Type B pancreatic cell (in vitro differentiated cells): Measurements from ENCODE around the gene UNC45A. TPM values are rescaled to one million over a fixed set of nuclear protein-coding genes. Genes with fewer than 3 reads are reported as not detected.

Experiments
- DNase-seq: peaks from one replicate; pipeline ENCODE4 v3.0.0; 2021; ENCODE audit warnings: mixed read lengths; ENCODE audit not compliant: unreplicated experiment; ENCODE audit errors: extremely low spot score
- H3K27ac Mint-ChIP-seq: 2 replicates; pipeline ENCODE4 v1.8.0; 2021; ENCODE audit warnings: mild to moderate bottlenecking, mixed read lengths
- H3K27me3 Mint-ChIP-seq: 2 replicates; pipeline ENCODE4 v1.8.0; 2021; ENCODE audit warnings: mixed read lengths
- H3K36me3 Mint-ChIP-seq: 2 replicates; pipeline ENCODE4 v1.8.0; 2021; ENCODE audit warnings: mixed read lengths
- H3K4me1 Mint-ChIP-seq: one replicate; pipeline ENCODE4 v1.8.0; 2021; ENCODE audit warnings: mixed read lengths; ENCODE audit not compliant: unreplicated experiment
- H3K4me3 Mint-ChIP-seq: 2 replicates; pipeline ENCODE4 v1.8.0; 2021; ENCODE audit warnings: mild to moderate bottlenecking, mixed read lengths
- H3K9me3 Mint-ChIP-seq: 2 replicates; pipeline ENCODE4 v1.8.0; 2021; ENCODE audit warnings: mixed read lengths
- total RNA-seq: library from RNA; stranded (reverse); gene quantifications from 2 replicates; pipeline ENCODE4 v1.2.1, GENCODE V29; 2021; ENCODE audit warnings: low replicate concordance
- TF ChIP-seq, protein P1 (sequence below): fragments of 200-600 bp; sonication (generic); conservative IDR thresholded peaks from 2 replicates; pipeline ENCODE4 v1.5.0; 2021; ENCODE audit warnings: antibody characterized with exemption, mild to moderate bottlenecking

The UNC45A gene
- total RNA-seq, 1 donor from 2014 or later: 78.9 TPM

DNA sequence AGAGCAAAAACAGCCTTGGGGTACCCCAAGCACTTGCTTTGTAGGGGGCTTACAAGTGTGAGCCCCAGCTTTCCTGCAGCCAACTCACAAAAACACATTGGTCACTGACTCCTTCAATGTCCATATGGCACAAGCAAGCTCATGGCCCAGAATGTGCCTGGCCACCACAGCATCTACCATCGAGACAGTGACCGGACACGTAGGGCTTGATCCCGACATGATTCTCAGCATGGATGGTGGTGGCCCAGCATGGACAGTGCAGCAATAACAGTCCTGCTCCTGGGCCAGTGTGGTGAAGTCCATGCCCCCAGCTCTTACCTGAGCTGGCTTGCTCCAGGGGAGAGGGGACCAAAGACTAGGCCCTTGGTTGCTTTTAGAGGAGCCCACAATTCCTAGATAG, 6.0 kb downstream of the UNC45A start:
- Mint-ChIP-seq H3K4me3 (no peak overlapping the region), H3K9me3 (no peaks in the 10 kb centered on the region), H3K27me3 (no peaks in the 10 kb centered on the region), H3K4me1 (peaks cover 10% of the 10 kb centered on the region), H3K36me3 (peaks cover 3% of the 10 kb centered on the region), H3K27ac (no peak overlapping the region)
- no peak for DNase-seq
- TF ChIP-seq, protein P1, sequence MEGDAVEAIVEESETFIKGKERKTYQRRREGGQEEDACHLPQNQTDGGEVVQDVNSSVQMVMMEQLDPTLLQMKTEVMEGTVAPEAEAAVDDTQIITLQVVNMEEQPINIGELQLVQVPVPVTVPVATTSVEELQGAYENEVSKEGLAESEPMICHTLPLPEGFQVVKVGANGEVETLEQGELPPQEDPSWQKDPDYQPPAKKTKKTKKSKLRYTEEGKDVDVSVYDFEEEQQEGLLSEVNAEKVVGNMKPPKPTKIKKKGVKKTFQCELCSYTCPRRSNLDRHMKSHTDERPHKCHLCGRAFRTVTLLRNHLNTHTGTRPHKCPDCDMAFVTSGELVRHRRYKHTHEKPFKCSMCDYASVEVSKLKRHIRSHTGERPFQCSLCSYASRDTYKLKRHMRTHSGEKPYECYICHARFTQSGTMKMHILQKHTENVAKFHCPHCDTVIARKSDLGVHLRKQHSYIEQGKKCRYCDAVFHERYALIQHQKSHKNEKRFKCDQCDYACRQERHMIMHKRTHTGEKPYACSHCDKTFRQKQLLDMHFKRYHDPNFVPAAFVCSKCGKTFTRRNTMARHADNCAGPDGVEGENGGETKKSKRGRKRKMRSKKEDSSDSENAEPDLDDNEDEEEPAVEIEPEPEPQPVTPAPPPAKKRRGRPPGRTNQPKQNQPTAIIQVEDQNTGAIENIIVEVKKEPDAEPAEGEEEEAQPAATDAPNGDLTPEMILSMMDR: no peak

DNA sequence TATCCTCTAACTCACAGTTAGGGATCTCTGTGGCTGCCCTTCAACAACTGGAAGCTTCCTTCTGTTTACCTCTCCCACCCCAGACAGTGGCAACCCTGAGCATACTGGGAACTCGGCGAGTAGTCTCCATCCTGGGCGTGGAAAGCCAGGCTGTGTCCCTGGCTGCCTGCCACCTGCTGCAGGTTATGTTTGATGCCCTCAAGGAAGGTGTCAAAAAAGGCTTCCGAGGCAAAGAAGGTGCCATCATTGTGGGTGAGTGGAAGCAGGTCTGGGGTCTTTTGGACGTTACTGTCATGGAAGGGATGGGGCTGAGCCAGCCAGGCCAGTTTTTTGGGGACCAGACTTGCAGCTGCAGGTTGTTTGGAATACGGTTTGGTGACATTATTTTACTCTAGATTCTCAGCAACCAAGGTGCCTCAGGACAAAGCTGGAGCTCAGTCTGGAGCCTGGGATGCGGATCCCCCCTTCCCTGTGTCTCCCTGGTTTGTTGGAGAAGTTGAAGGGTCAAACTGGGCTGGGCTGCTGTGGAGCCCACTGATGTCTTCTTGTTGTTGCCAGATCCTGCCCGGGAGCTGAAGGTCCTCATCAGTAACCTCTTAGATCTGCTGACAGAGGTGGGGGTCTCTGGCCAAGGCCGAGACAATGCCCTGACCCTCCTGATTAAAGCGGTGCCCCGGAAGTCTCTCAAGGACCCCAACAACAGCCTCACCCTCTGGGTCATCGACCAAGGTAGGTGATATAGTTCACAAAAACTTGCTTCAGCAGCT, 7.5 kb downstream of the UNC45A start:
- H3K36me3 Mint-ChIP-seq: no peaks in the 10 kb centered on the region
- DNase-seq: no peak
- TF ChIP-seq, protein P1: no peak
- no peak overlapping the region for H3K4me3 Mint-ChIP-seq
- H3K9me3 Mint-ChIP-seq: no peaks in the 10 kb centered on the region
- H3K4me1 Mint-ChIP-seq: no peaks in the 10 kb centered on the region
- H3K27me3 Mint-ChIP-seq: no peaks in the 10 kb centered on the region
- H3K27ac Mint-ChIP-seq: no peak overlapping the region

DNA sequence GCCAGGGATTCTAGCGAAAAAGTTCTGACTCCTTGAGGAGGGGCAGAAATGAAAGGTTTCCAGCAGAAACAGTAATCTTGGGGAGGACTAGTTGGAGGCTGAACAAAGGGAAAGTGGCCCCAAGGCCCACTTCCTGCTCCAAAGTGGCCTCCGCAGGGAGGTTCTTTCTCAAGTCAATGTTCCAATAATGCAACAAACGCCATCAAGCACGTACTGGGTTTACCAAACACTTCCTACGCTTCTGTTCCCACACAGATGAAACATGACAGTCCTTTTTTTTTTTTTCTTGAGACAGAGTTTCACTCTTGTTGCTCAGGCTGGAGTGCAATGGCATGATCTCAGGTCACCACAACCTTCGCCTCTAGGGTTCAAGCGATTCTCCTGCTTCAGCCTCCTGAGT, 10.0 kb downstream of the UNC45A start:
- no peaks in the 10 kb centered on the region for H3K27me3 Mint-ChIP-seq
- no peaks in the 10 kb centered on the region for H3K9me3 Mint-ChIP-seq
- no peaks in the 10 kb centered on the region for H3K4me1 Mint-ChIP-seq
- DNase-seq: no peak
- no peaks in the 10 kb centered on the region for H3K36me3 Mint-ChIP-seq
- no peak overlapping the region for H3K27ac Mint-ChIP-seq
- no peak overlapping the region for H3K4me3 Mint-ChIP-seq
- TF ChIP-seq, protein P1: no peak

DNA sequence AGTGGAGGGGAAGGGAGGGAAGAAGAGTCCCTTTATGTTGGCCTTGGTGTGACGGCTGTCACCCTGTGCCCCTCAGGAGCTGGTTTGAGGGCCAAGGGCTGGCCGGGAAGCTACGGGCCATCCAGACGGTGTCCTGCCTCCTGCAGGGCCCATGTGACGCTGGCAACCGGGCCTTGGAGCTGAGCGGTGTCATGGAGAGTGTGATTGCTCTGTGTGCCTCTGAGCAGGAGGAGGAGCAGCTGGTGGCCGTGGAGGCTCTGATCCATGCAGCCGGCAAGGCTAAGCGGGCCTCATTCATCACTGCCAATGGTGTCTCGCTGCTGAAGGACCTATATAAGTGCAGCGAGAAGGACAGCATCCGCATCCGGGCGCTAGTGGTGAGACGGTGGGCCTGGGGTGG, 11.5 kb downstream of the UNC45A start:
- H3K9me3 Mint-ChIP-seq: no peaks in the 10 kb centered on the region
- H3K36me3 Mint-ChIP-seq: no peaks in the 10 kb centered on the region
- H3K27ac Mint-ChIP-seq: no peak overlapping the region
- no peak for DNase-seq
- H3K4me3 Mint-ChIP-seq: no peak overlapping the region
- H3K4me1 Mint-ChIP-seq: no peaks in the 10 kb centered on the region
- TF ChIP-seq, protein P1: no peak
- no peaks in the 10 kb centered on the region for H3K27me3 Mint-ChIP-seq

DNA sequence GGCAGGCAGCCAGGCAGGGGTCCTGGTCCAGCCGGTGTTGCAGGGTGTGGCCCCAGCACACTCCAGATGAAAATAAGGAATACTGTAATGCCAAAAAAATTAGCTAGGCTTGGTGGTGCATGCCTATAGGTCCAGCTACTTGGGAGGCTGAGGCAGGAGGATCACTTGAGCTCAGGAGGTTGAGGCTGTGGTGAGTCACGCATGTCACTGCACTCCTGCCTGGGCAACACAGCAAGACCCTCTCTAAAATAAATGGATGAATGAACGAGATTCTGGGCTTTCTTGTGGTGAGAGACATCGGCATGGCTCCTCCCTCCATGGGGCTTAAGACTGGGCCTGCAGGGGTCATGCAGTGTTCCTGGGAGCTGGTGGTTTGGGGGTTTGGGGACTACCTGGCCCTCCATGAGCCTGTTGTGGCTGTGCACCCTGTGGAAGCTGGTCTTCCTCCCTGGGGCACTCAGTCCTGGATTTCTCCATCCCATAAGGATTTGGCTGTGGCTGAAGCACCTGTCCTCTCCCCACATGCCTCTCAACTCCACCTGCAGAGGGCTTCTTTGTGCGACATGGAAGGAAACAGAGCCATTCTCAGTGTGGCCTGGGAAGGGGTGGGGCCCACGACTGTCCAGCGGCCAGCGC, 12.0 kb downstream of the UNC45A start:
- no peak for DNase-seq
- Mint-ChIP-seq H3K4me3 (no peak overlapping the region), H3K27me3 (no peaks in the 10 kb centered on the region), H3K4me1 (no peaks in the 10 kb centered on the region), H3K36me3 (peaks cover 3% of the 10 kb centered on the region), H3K9me3 (no peaks in the 10 kb centered on the region), H3K27ac (no peak overlapping the region)
- TF ChIP-seq, protein P1: no peak
